ENCODE measurements around the gene CBFA2T2. TPM values are rescaled to one million over a fixed set of nuclear protein-coding genes. Genes with fewer than 3 reads are reported as not detected.
A peak's percentile ranks its signal among the peaks of the same experiment; 100 is the strongest.

CBFA2T2 gene
- total and polyA plus RNA-seq, 12 donors: 5.3 to 16.7 (median 9.4) TPM

- H3K27ac ChIP-seq: no peak overlapping the region
- no peaks in the 10 kb centered on the region for H3K27me3 ChIP-seq
- TF ChIP-seq, protein P1, sequence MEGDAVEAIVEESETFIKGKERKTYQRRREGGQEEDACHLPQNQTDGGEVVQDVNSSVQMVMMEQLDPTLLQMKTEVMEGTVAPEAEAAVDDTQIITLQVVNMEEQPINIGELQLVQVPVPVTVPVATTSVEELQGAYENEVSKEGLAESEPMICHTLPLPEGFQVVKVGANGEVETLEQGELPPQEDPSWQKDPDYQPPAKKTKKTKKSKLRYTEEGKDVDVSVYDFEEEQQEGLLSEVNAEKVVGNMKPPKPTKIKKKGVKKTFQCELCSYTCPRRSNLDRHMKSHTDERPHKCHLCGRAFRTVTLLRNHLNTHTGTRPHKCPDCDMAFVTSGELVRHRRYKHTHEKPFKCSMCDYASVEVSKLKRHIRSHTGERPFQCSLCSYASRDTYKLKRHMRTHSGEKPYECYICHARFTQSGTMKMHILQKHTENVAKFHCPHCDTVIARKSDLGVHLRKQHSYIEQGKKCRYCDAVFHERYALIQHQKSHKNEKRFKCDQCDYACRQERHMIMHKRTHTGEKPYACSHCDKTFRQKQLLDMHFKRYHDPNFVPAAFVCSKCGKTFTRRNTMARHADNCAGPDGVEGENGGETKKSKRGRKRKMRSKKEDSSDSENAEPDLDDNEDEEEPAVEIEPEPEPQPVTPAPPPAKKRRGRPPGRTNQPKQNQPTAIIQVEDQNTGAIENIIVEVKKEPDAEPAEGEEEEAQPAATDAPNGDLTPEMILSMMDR (IDR thresholded peaks at IDR 0.05): no peak
- no peak for TF ChIP-seq POLR2A (IDR thresholded peaks at IDR 0.05)
- peaks cover 0 to 42% of the 10 kb centered on the region in 2 donors for H3K36me3 ChIP-seq (replicated peaks in 1 of 2)
- 84 to 92% (median 88%) methylated on average over 12 to 13 of the region's 13 CpGs for WGBS, 4 donors
- peak in 1 of 7 donors; percentile 35 for DNase-seq
- H3K4me1 ChIP-seq (replicated peaks in 1 of 2): no peaks in the 10 kb centered on the region
- H3K4me3 ChIP-seq: no peak overlapping the region
- intact Hi-C loops (cut with DNase I): no loop called here
- H3K9me3 ChIP-seq (replicated peaks in 1 of 3): no peaks in the 10 kb centered on the region
Measured at GRCh38 chr20:33640287-33640686, 150.4 kb downstream of the CBFA2T2 start.

DNA sequence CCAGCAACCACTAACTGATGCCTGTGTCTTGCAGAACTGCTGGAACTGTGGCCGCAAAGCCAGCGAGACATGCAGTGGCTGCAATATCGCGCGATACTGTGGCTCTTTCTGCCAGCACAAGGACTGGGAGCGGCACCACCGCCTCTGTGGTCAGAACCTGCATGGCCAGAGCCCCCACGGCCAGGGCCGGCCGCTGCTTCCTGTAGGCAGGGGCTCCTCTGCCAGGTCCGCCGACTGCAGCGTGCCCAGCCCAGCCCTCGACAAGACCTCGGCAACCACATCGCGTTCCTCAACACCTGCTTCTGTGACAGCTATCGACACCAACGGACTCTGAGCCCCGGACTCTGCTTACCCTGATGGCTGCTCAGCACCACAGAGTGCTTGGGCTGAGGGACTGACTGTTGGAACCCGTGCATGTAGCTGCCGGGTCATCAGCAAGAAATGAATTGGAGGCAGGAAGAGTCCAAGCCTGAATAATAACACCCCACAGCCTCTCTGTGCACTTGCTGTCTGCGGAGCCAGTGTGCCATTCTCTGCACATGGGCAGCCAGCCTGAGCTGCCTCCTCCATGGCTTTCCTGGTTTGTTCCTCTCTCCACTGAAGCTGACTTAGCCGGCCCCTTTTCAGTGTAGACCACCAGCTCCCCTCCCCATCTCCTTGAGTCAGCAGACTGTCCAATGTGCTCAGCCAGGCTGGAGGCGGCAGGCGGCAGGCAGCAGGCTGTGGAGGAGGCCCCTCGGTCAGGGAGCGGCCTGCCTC, 154.6 kb downstream of the CBFA2T2 start:
- Histone ChIP-seq H3K4me3 (no peak overlapping the region), H3K4me1 (replicated peaks in 1 of 2) (no peaks in the 10 kb centered on the region), H3K36me3 (replicated peaks in 1 of 2) (peaks cover 0 to 38% of the 10 kb centered on the region in 2 donors), H3K9me3 (replicated peaks in 1 of 3) (no peaks in the 10 kb centered on the region), H3K27ac (no peak overlapping the region), H3K27me3 (no peaks in the 10 kb centered on the region)
- TF ChIP-seq, protein P1 (IDR thresholded peaks at IDR 0.05): no peak
- TF ChIP-seq POLR2A (IDR thresholded peaks at IDR 0.05): no peak
- intact Hi-C loops (cut with DNase I): loop anchor here in 1 of 2 donors (5.0 kb wide), 1 partner anchor 192 kb away; no protein-coding TSS in a partner anchor
- DNase-seq: peak in 1 of 7 donors; percentile 46
- WGBS, 4 donors: 83 to 94% (median 92%) methylated on average over 9 to 28 of the region's 28 CpGs

- intact Hi-C loops (cut with DNase I): loop anchor here in 1 of 2 donors (5.0 kb wide), 1 partner anchor 193 kb away; no protein-coding TSS in a partner anchor
- no peaks in the 10 kb centered on the region for H3K27me3 ChIP-seq
- H3K9me3 ChIP-seq (replicated peaks in 1 of 3): no peaks in the 10 kb centered on the region
- WGBS, 4 donors: 72 to 90% (median 86%) methylated on average over 3 to 4 of the region's 4 CpGs
- H3K36me3 ChIP-seq (replicated peaks in 1 of 2): peaks cover 0 to 35% of the 10 kb centered on the region in 2 donors
- no peak overlapping the region for H3K27ac ChIP-seq
- no peaks in the 10 kb centered on the region for H3K4me1 ChIP-seq (replicated peaks in 1 of 2)
- no peak overlapping the region for H3K4me3 ChIP-seq
- DNase-seq: no peak
- TF ChIP-seq POLR2A (IDR thresholded peaks at IDR 0.05): no peak
- TF ChIP-seq, protein P1 (IDR thresholded peaks at IDR 0.05): no peak
Measured at GRCh38 chr20:33645072-33645358, 155.1 kb downstream of the CBFA2T2 start.

DNA sequence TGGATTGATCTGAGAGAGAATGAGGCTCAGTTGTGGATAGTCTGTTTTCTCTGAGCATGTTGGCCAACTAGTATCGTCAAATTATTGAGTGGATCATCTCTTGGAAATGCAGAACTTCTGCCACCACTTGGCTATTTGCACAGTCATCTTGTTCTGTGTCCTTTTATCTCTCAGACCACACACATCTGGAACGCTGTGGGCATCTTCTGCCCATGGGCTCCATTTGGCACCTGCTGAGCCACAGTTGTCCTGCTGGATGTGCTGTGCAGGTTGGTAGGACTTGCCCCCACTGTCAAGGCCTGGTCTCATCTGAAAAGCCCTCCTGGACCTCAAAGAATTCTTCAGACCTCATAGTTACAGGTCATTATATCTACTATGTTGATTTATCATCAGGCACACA, 155.5 kb downstream of the CBFA2T2 start:
- Histone ChIP-seq H3K9me3 (replicated peaks in 1 of 3) (no peaks in the 10 kb centered on the region), H3K27me3 (no peaks in the 10 kb centered on the region), H3K4me1 (replicated peaks in 1 of 2) (no peaks in the 10 kb centered on the region), H3K36me3 (replicated peaks in 1 of 2) (peaks cover 0 to 33% of the 10 kb centered on the region in 2 donors), H3K4me3 (no peak overlapping the region), H3K27ac (no peak overlapping the region)
- DNase-seq: peak in 1 of 7 donors; percentile 50
- intact Hi-C loops (cut with DNase I): loop anchor here in 1 of 2 donors (5.0 kb wide), 1 partner anchor 193 kb away; no protein-coding TSS in a partner anchor
- 78 to 97% (median 94%) methylated on average over 2 of the region's 2 CpGs for WGBS, 4 donors
- no peak for TF ChIP-seq POLR2A (IDR thresholded peaks at IDR 0.05)
- TF ChIP-seq, protein P1 (IDR thresholded peaks at IDR 0.05): no peak
